HL-60 (cell line): Measurements from ENCODE around the gene CELF5.

Source experiments
- DNase-seq, 2 experiments: peaks; one replicate each; pipeline ENCODE4 v3.0.0-alpha.2; 2010 to 2020; ENCODE audit warnings: low read depth in 1 of 2, low spot score in 1 of 2
- H3K27ac ChIP-seq: fragments of 250-450 bp; sonication (Bioruptor Pico); replicated peaks from 2 replicates; pipeline ENCODE4 v1.5.1; 2020; ENCODE audit warnings: mild to moderate bottlenecking, moderate library complexity
- H3K27me3 ChIP-seq: fragments of 250-450 bp; sonication (Bioruptor Pico); 2 replicates; pipeline ENCODE4 v1.5.1; 2021; ENCODE audit warnings: mild to moderate bottlenecking, moderate library complexity; ENCODE audit not compliant: insufficient read depth, poor library complexity, severe bottlenecking
- H3K4me3 ChIP-seq: replicated peaks from 2 replicates; pipeline ENCODE4 v1.5.1; 2011; ENCODE audit warnings: mild to moderate bottlenecking, control low read depth, low read length; ENCODE audit not compliant: insufficient read depth
- CTCF ChIP-seq: IDR thresholded peaks from one replicate; pipeline ENCODE4 v1.5.1; 2011; ENCODE audit warnings: low read length, control low read depth, inconsistent platforms; ENCODE audit not compliant: insufficient read depth
- GABPA ChIP-seq: IDR thresholded peaks from 2 replicates; pipeline ENCODE4 v1.6.1; 2012; ENCODE audit warnings: low read depth
- POLR2AphosphoS5 ChIP-seq: IDR thresholded peaks from 2 replicates; pipeline ENCODE4 v1.6.1; 2012; ENCODE audit warnings: low read depth
- REST ChIP-seq: IDR thresholded peaks from 2 replicates; pipeline ENCODE4 v1.6.1; 2012; ENCODE audit warnings: low read depth; ENCODE audit not compliant: insufficient replicate concordance
- SPI1 ChIP-seq: IDR thresholded peaks from 2 replicates; pipeline ENCODE4 v1.6.1; 2012; ENCODE audit warnings: low read depth, mild to moderate bottlenecking, borderline replicate concordance

CELF5 gene

GRCh38 chr19:3251229-3251628, 26.8 kb downstream of the CELF5 start:
- DNase-seq = no peak
- Histone ChIP-seq H3K27ac (no peak overlapping the region), H3K4me3 (no peak overlapping the region), H3K27me3 (no peaks in the 10 kb centered on the region)
- TF ChIP-seq REST (no peak), GABPA (no peak), CTCF (no peak), SPI1 (no peak), POLR2AphosphoS5 (no peak)

DNA sequence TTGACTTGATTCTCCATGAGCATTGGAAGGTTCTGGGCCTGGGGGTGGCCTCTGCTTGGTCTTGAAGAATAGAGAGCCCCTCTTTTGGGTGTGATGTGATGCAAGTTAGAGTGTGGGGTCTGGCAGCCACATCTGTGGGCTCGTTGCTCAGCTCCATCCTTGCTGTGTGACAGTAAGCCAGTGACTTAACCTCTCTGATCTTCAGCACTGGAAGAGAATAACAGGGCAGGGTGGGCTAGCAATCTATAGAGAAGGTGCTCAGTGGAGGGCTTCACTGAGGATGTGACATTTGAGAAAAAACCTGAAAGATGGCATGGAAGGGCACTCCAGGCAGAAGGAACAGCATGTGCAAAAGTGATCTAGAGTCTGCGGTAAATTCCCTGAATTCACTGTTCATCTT, 28.2 kb downstream of the CELF5 start:
- TF ChIP-seq POLR2AphosphoS5 = no peak
- no peak for TF ChIP-seq REST
- no peak for TF ChIP-seq GABPA
- no peak for TF ChIP-seq CTCF
- no peak overlapping the region for H3K4me3 ChIP-seq
- H3K27me3 ChIP-seq = no peaks in the 10 kb centered on the region
- no peak overlapping the region for H3K27ac ChIP-seq
- no peak for DNase-seq

- TF ChIP-seq GABPA = no peak
- TF ChIP-seq CTCF = no peak
- TF ChIP-seq REST = no peak
- no peak for TF ChIP-seq POLR2AphosphoS5
- no peak for TF ChIP-seq SPI1
- H3K27ac ChIP-seq = no peak overlapping the region
- no peak overlapping the region for H3K4me3 ChIP-seq
- H3K27me3 ChIP-seq = no peaks in the 10 kb centered on the region
- DNase-seq = no peak
Observed at GRCh38 chr19:3253270-3253669, 28.8 kb downstream of the CELF5 start.
